NT2/D1 (cell line): ENCODE measurements around the gene TAX1BP1.

Experiments used
- YY1 ChIP-seq: IDR thresholded peaks from 2 replicates; pipeline ENCODE4 v1.6.1; 2011; ENCODE audit not compliant: insufficient read length, insufficient read depth
- ZNF274 ChIP-seq: IDR thresholded peaks from 2 replicates; pipeline ENCODE4 v1.6.1; 2011; ENCODE audit warnings: mild to moderate bottlenecking, low read depth, low read length

DNA sequence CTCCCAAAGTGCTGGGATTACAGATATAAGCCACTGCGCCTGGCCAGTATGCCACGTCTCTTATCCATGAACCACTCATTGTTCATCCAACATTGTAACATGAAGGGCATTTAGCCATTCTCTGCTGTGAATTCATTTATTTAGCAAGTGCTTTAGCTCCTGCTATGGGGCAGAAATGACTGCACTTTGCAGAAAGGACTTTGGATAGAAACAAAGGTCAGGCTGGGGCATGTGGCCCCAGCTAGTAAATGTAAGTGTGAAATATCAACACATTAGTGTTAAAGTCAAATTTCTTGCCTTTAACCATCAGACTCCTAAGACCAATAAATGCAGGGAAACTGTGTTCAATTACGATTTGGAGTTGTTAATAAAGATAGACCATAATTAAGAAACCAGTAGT, 27.7 kb upstream of the TAX1BP1 start:
- TF ChIP-seq YY1 (no peak), ZNF274 (no peak)
